Upper lobe of left lung (tissue), 4 donors: ENCODE measurements around the gene ST3GAL2.

Experiments
- EP300 ChIP-seq, 4 donors: sonication (generic); formaldehyde crosslinking; IDR thresholded peaks; one replicate each; pipeline ENCODE4 v1.5.1; 2017; ENCODE audit warnings: antibody characterized with exemption in 4 of 4, control low read depth in 2 of 4
- POLR2A ChIP-seq, 4 donors: fragments of 450-650 bp; IDR thresholded peaks; one replicate each; pipeline ENCODE4 v1.5.1; 2016 to 2017; ENCODE audit warnings: antibody characterized with exemption in 4 of 4, mild to moderate bottlenecking in 2 of 4

DNA sequence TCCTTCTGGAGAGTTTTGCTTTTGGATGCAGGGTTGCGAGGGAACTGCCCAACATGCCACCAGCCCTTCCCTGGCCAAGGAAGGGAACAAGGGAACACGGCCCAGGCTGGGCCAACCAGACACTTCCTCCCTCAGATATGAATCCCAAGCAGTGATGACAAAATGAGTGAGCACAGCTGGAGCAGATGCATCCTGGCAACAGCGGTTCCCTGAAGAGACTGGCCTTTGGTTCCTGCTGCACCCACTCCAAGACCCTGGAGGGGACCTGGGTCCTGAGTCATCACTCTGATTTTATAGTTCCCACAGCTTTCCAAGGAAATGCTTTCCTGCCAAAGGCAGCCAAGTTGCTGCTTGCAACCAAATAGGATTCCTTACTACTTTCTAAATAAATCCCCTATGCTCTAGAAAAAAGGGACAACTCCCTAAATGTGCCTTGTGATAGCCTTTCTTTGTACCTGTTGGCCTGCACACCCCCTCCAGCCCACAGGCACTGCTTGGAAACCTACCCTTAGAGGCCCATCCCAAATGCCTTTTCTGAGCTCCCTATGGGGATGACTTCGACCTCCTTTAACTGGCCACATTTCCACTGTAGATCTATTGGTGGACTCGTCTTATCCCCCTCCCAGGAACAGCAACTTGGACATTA is 5.3 kb downstream of the ST3GAL2 start:
- TF ChIP-seq EP300 (IDR thresholded peaks at IDR 0.05) (no peak), POLR2A (IDR thresholded peaks at IDR 0.05) (no peak)
